Activated CD8-positive, alpha-beta T cell treated with anti-CD3 and anti-CD28 coated beads for 36 hours (primary cell): Measurements from ENCODE around the gene SOX18. TPM values are rescaled to one million over a fixed set of nuclear protein-coding genes. Genes with fewer than 3 reads are reported as not detected.

ENCODE experiments used
- ATAC-seq: fragments of 200-7000 bp; cut with Tn5 transposase; one replicate; pipeline ENCODE4 v1.10.0; 2021; ENCODE audit warnings: mild to moderate bottlenecking, moderate library complexity
- CTCF ChIA-PET: fragments of 350-600 bp; sonication (Branson Sonifier 250); formaldehyde crosslinking; loops from one replicate; lab custom pipeline; 2021; ENCODE audit warnings: antibody characterized with exemption; lab: Charles Lee
- POLR2A ChIA-PET: fragments of 350-600 bp; sonication (Branson Sonifier 250); formaldehyde crosslinking; loops from one replicate; lab custom pipeline; 2021; ENCODE audit warnings: antibody characterized with exemption; lab: Charles Lee
- DNase-seq: peaks from one replicate; pipeline ENCODE4 v3.0.0-alpha.2; 2020
- H3K27ac Mint-ChIP-seq: one replicate; pipeline ENCODE4 v1.8.0; 2021; ENCODE audit warnings: mild to moderate bottlenecking, mixed read lengths
- H3K27me3 Mint-ChIP-seq: one replicate; pipeline ENCODE4 v1.8.0; 2021; ENCODE audit warnings: mixed read lengths
- H3K36me3 Mint-ChIP-seq: one replicate; pipeline ENCODE4 v1.8.0; 2021; ENCODE audit warnings: low read depth, mixed read lengths
- H3K4me1 Mint-ChIP-seq: one replicate; pipeline ENCODE4 v1.8.0; 2021; ENCODE audit warnings: low read depth, mixed read lengths
- H3K4me3 Mint-ChIP-seq: one replicate; pipeline ENCODE4 v1.8.0; 2021; ENCODE audit warnings: mild to moderate bottlenecking, moderate library complexity, mixed read lengths
- H3K9me3 Mint-ChIP-seq: one replicate; pipeline ENCODE4 v1.8.0; 2021; ENCODE audit warnings: mixed read lengths
- intact Hi-C: fragments of 100-400 bp; cut with micrococcal nuclease; formaldehyde crosslinking; loops from one replicate; pipeline ENCODE4 v1.10.0; 2022
- total RNA-seq, 2 experiments: library from RNA; stranded (reverse); gene quantifications; one replicate each; pipeline ENCODE4 v1.2.3, GENCODE V29; 2021
- TF ChIP-seq, protein P1 (sequence below): fragments of 200-600 bp; IDR thresholded peaks from one replicate; pipeline ENCODE4 v1.8.0; 2022; ENCODE audit warnings: antibody characterized with exemption, mild to moderate bottlenecking

SOX18 gene
- total RNA-seq, 2 experiments from 2014 or later = not detected

DNA sequence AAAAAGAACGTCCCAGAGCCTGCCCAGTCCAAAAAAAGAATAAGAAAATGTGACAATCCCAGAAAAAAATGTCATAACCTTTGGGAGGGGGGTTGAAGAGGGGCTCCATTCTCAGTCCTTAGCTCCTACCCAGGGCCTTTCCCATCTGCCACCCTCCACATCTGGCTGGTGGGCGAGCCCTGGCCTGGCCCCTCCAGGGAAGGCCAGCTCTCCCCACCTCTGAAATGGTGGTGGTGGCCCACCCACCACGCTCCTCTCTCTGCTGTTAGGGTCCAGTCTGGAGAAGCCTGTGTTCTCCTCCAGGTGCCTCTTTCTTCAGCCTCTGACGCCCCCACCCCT lies 29.5 kb upstream of the SOX18 start:
- peaks cover 20% of the 10 kb centered on the region for H3K4me1 Mint-ChIP-seq
- no peak for ATAC-seq
- TF ChIP-seq, protein P1, sequence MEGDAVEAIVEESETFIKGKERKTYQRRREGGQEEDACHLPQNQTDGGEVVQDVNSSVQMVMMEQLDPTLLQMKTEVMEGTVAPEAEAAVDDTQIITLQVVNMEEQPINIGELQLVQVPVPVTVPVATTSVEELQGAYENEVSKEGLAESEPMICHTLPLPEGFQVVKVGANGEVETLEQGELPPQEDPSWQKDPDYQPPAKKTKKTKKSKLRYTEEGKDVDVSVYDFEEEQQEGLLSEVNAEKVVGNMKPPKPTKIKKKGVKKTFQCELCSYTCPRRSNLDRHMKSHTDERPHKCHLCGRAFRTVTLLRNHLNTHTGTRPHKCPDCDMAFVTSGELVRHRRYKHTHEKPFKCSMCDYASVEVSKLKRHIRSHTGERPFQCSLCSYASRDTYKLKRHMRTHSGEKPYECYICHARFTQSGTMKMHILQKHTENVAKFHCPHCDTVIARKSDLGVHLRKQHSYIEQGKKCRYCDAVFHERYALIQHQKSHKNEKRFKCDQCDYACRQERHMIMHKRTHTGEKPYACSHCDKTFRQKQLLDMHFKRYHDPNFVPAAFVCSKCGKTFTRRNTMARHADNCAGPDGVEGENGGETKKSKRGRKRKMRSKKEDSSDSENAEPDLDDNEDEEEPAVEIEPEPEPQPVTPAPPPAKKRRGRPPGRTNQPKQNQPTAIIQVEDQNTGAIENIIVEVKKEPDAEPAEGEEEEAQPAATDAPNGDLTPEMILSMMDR = no peak

DNA sequence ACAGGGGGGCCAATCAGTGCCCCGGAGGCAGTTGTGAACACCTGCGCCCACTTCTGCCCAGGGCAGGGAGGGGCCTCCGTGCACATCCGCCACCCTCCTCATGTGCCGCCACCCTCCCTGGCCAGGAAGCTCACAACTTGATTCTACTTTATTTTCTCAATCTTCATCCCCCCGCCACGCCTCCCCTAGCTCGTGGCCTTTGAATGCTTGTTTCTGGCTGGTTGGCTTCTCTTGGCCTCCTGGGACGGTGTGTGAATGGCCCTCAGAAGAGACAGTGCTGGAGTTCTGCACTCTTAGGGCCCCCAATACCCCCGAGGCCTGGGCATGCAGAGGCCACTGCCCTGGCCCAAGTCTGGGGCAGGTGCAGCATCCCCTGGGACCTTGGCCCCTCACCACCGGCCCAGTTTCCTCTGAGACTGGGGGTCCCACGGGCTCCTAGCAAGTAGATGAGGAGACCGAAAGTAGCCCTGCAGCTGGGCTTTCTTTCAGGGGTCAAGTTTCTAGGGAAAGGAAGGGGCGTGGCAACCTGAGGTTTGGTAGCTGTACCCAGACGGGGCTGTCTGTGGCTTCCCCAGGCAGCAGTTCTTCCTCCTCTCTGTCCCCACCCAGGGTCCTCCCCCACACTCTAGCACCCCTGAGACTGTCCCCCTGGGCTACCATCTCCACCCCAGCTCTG lies 28.6 kb upstream of the SOX18 start:
- H3K9me3 Mint-ChIP-seq = no peaks in the 10 kb centered on the region
- CTCF ChIA-PET = interaction anchor here (1.0 to 3.5 kb wide), 4 partner anchors 8 to 44 kb away, joined by 3 to 20 read pairs (median 8); no protein-coding TSS in a partner anchor
- POLR2A ChIA-PET = interaction anchor here (0.5 to 3.7 kb wide), 6 partner anchors 9 to 178 kb away, joined by 3 to 15 read pairs (median 4); no protein-coding TSS in a partner anchor
- H3K36me3 Mint-ChIP-seq = peaks cover 5% of the 10 kb centered on the region
- peak overlapping the region; percentile 89 for H3K27ac Mint-ChIP-seq
- H3K4me3 Mint-ChIP-seq = peak overlapping the region; percentile 84
- ATAC-seq = peak; percentile 66
- intact Hi-C loops = no loop called here
- TF ChIP-seq, protein P1 = no peak
- peak; percentile 89 for DNase-seq
- peaks cover 18% of the 10 kb centered on the region for H3K4me1 Mint-ChIP-seq
- no peaks in the 10 kb centered on the region for H3K27me3 Mint-ChIP-seq

More for the DNA sequence above, 29.5 kb upstream of the SOX18 start:
- peaks cover 3% of the 10 kb centered on the region for H3K36me3 Mint-ChIP-seq
- DNase-seq = no peak
- peak overlapping the region; percentile 65 for H3K27ac Mint-ChIP-seq
- H3K4me3 Mint-ChIP-seq = peak overlapping the region; percentile 84
- POLR2A ChIA-PET = interaction anchor here (0.8 to 3.7 kb wide), 7 partner anchors 9 to 542 kb away, joined by 3 to 15 read pairs (median 3); partner anchors contain the start of genes PTK6 and TPD52L2
- intact Hi-C loops = no loop called here
- H3K9me3 Mint-ChIP-seq = no peaks in the 10 kb centered on the region
- no peaks in the 10 kb centered on the region for H3K27me3 Mint-ChIP-seq
- CTCF ChIA-PET = interaction anchor here (0.5 to 3.5 kb wide), 5 partner anchors 41 to 98 kb away, joined by 3 to 20 read pairs (median 5); partner anchors contain the start of gene PRPF6

DNA sequence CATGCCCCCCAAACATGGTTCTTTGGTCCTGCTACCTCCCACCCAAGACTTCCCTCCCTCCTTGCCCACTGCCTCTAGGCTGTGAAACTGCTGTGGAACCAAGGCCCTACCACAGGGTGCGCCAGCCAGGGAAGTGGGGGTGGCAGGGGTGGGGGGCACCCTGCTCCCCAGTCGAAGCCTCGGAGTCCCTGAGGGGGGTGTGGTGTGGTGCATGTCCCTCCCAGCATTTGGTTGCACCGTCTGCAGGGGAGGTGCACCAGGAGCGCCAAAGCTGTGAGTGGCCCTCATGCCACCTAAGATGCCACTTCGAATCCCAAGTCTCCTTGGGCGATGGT lies 28.1 kb upstream of the SOX18 start:
- H3K27ac Mint-ChIP-seq = peak overlapping the region; percentile 89
- no peaks in the 10 kb centered on the region for H3K9me3 Mint-ChIP-seq
- intact Hi-C loops = no loop called here
- DNase-seq (no peak), ATAC-seq (no peak)
- TF ChIP-seq, protein P1 = no peak
- H3K4me1 Mint-ChIP-seq = peaks cover 13% of the 10 kb centered on the region
- peak overlapping the region; percentile 84 for H3K4me3 Mint-ChIP-seq
- H3K36me3 Mint-ChIP-seq = peaks cover 5% of the 10 kb centered on the region
- POLR2A ChIA-PET = interaction anchor here (1.1 to 1.8 kb wide), 3 partner anchors 15 to 117 kb away, joined by 3 to 4 read pairs (median 4); no protein-coding TSS in a partner anchor
- CTCF ChIA-PET = interaction anchor here (2.6 to 3.5 kb wide), 2 partner anchors 39 to 43 kb away, joined by 14 to 20 read pairs; no protein-coding TSS in a partner anchor
- no peaks in the 10 kb centered on the region for H3K27me3 Mint-ChIP-seq

DNA sequence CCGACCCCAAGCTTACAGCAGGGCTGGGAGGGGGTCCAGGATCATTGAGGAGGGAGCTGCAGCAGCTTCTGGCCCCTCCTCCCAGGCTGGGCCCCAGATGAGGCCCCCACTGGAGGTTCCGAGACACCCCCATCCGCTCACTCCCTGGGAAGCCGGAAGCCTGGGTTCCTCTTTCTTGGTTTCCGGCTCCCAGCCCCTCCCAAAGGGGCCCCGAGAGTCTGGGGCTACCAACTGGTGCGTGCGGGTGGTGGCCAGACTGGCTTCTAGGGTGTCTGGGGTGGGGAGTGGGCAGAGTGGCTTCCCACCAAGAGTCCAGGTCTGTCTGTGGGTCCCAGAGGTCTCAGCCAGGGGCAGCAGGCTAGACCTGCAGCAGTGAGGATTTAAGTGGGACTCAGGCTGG lies 27.7 kb upstream of the SOX18 start:
- Mint-ChIP-seq H3K4me3 (peak overlapping the region; percentile 84), H3K27ac (peak overlapping the region; percentile 89), H3K9me3 (no peaks in the 10 kb centered on the region), H3K4me1 (peaks cover 9% of the 10 kb centered on the region), H3K27me3 (no peaks in the 10 kb centered on the region), H3K36me3 (peaks cover 5% of the 10 kb centered on the region)
- DNase-seq (peak; percentile 70), ATAC-seq (peak; percentile 29)
- intact Hi-C loops = no loop called here
- TF ChIP-seq, protein P1 = no peak
- CTCF ChIA-PET = interaction anchor here (1.0 to 3.5 kb wide), 2 partner anchors 39 to 44 kb away, joined by 3 to 20 read pairs; no protein-coding TSS in a partner anchor
- POLR2A ChIA-PET = interaction anchor here (1.2 to 1.3 kb wide), 2 partner anchors 11 to 13 kb away, joined by 3 to 7 read pairs; no protein-coding TSS in a partner anchor
